A549 (cell line): ENCODE results near the gene TP53BP2. TPM values are rescaled to one million over a fixed set of nuclear protein-coding genes. Genes with fewer than 3 reads are reported as not detected.

Source experiments
- ATAC-seq, 2 experiments: fragments of 200-7000 bp in 1 of 2; fragments of >200 bp in 1 of 2; cut with Nextera tagmentation in 1 of 2; cut with Tn5 transposase in 1 of 2; 3 replicates each; pipeline versions ENCODE4 v1.8.0 to v1.9.1; 2018 to 2020; ENCODE audit warnings: mild to moderate bottlenecking in 1 of 2, moderate library complexity in 1 of 2
- CTCF ChIA-PET: fragments of 300-600 bp; sonication (Branson Sonifier 250); formaldehyde crosslinking; extraction: SDS; loops from one replicate; lab custom pipeline; 2021; ENCODE audit warnings: antibody characterized with exemption, inconsistent platforms; lab: Yijun Ruan, JAX
- POLR2A ChIA-PET: fragments of 350-600 bp; formaldehyde crosslinking; extraction: SDS; loops from one replicate; lab custom pipeline; 2021; ENCODE audit warnings: antibody characterized with exemption, inconsistent platforms; lab: Yijun Ruan, JAX
- DNase-seq, 2 experiments: peaks; one replicate each; pipeline versions ENCODE4 v3.0.0 to v3.0.0-alpha.2; 2011 to 2016; ENCODE audit warnings: low read depth in 1 of 2, low spot score in 1 of 2
- FAIRE-seq: peaks from 2 replicates; lab custom pipeline; 2011; peaks lifted over from hg19 to GRCh38; lab: Jason Lieb, UNC
- H3K27ac ChIP-seq, 2 experiments: fragments of >200 bp; sonication (Bioruptor Twin); formaldehyde crosslinking; 3 replicates each; pipeline ENCODE4 v1.5.1; 2016 to 2017
- H3K4me1 ChIP-seq: fragments of >200 bp; sonication (Bioruptor Twin); formaldehyde crosslinking; 3 replicates; pipeline ENCODE4 v1.6.1; 2016
- H3K4me2 ChIP-seq: fragments of >200 bp; sonication (Bioruptor Twin); formaldehyde crosslinking; 3 replicates; pipeline ENCODE4 v1.6.1; 2016
- H3K4me3 ChIP-seq: fragments of >200 bp; sonication (Bioruptor Twin); formaldehyde crosslinking; 3 replicates; pipeline ENCODE4 v1.5.1; 2016
- H3K9me3 ChIP-seq: fragments of >200 bp; sonication (Bioruptor Twin); formaldehyde crosslinking; 3 replicates; pipeline ENCODE4 v1.6.1; 2016
- BCL3 ChIP-seq: fragments of >200 bp; sonication (Bioruptor Twin); formaldehyde crosslinking; IDR thresholded peaks from 3 replicates; pipeline ENCODE4 v1.6.1; 2016
- CBX2 ChIP-seq: fragments of 200-600 bp; sonication (generic); IDR thresholded peaks from 2 replicates; pipeline ENCODE4 v1.6.1; 2016; ENCODE audit warnings: low read depth, mild to moderate bottlenecking, borderline replicate concordance
- CHD4 ChIP-seq: fragments of 200-600 bp; sonication (generic); IDR thresholded peaks from 2 replicates; pipeline ENCODE4 v1.6.1; 2016; ENCODE audit warnings: antibody characterized with exemption, mild to moderate bottlenecking, borderline replicate concordance
- CTCF ChIP-seq: fragments of >200 bp; sonication (Bioruptor Twin); formaldehyde crosslinking; IDR thresholded peaks from 3 replicates; pipeline ENCODE4 v1.5.1; 2016
- EHMT2 ChIP-seq: fragments of 200-600 bp; sonication (generic); IDR thresholded peaks from 2 replicates; pipeline ENCODE4 v1.6.1; 2016; ENCODE audit warnings: antibody characterized with exemption, low read depth, mild to moderate bottlenecking, moderate library complexity
- ELK1 ChIP-seq: fragments of 150-350 bp; IDR thresholded peaks from 2 replicates; pipeline ENCODE4 v1.6.1; 2014; ENCODE audit warnings: low read depth, mild to moderate bottlenecking, low read length
- FOXS1 ChIP-seq: fragments of 250-450 bp; sonication (Bioruptor Pico); IDR thresholded peaks from 2 replicates; pipeline ENCODE4 v1.5.0; 2020; ENCODE audit warnings: mild to moderate bottlenecking, moderate library complexity
- HDAC2 ChIP-seq: fragments of 200-600 bp; sonication (generic); IDR thresholded peaks from 2 replicates; pipeline ENCODE4 v1.6.1; 2016
- HMGXB4 ChIP-seq: fragments of 250-450 bp; sonication (Bioruptor Pico); IDR thresholded peaks from 2 replicates; pipeline ENCODE4 v1.5.0; 2021; ENCODE audit warnings: mild to moderate bottlenecking, moderate library complexity, borderline replicate concordance
- HOXB13 ChIP-seq: fragments of 250-450 bp; sonication (Bioruptor Pico); IDR thresholded peaks from 2 replicates; pipeline ENCODE4 v1.5.0; 2020; ENCODE audit warnings: low read depth, mild to moderate bottlenecking, moderate library complexity
- JUN ChIP-seq, 2 experiments: fragments of >200 bp; sonication (Bioruptor Twin); formaldehyde crosslinking; IDR thresholded peaks; 2 replicates in 1 of 2; 3 replicates in 1 of 2; pipeline ENCODE4 v1.6.1; 2016 to 2017
- MAFK ChIP-seq: fragments of 450-650 bp; IDR thresholded peaks from 2 replicates; pipeline ENCODE4 v1.6.1; 2014; ENCODE audit not compliant: partially characterized antibody
- NFE2L2 ChIP-seq: fragments of 150-350 bp; conservative IDR thresholded peaks from 2 replicates; pipeline ENCODE4 v1.6.1; 2014; ENCODE audit warnings: low read length
- NPAS2 ChIP-seq: fragments of 250-450 bp; sonication (Bioruptor Pico); IDR thresholded peaks from 2 replicates; pipeline ENCODE4 v1.8.0; 2022; ENCODE audit warnings: mild to moderate bottlenecking, moderate library complexity, borderline replicate concordance
- POLR2AphosphoS2 ChIP-seq: conservative IDR thresholded peaks from 2 replicates; pipeline ENCODE4 v1.6.1; 2012; ENCODE audit warnings: low read length, improper control_type of control experiment, inconsistent platforms
- RCOR1 ChIP-seq: fragments of 150-350 bp; IDR thresholded peaks from 2 replicates; pipeline ENCODE4 v1.6.1; 2014; ENCODE audit warnings: antibody characterized with exemption, low read length, low read depth
- RFX5 ChIP-seq: fragments of 450-650 bp; IDR thresholded peaks from 2 replicates; pipeline ENCODE4 v1.7.1; 2014; ENCODE audit warnings: antibody characterized with exemption, mild to moderate bottlenecking, moderate library complexity
- SMC3 ChIP-seq: fragments of >200 bp; sonication (Bioruptor Twin); formaldehyde crosslinking; IDR thresholded peaks from 3 replicates; pipeline ENCODE4 v1.6.1; 2018; ENCODE audit warnings: inconsistent platforms
- USF2 ChIP-seq: fragments of 450-650 bp; IDR thresholded peaks from 2 replicates; pipeline ENCODE4 v1.6.1; 2014; ENCODE audit warnings: antibody characterized with exemption
- ZFP36 ChIP-seq: fragments of 450-650 bp; IDR thresholded peaks from 2 replicates; pipeline ENCODE4 v1.6.1; 2014; ENCODE audit warnings: borderline replicate concordance; ENCODE audit not compliant: partially characterized antibody
- ZNF302 ChIP-seq: fragments of 250-450 bp; sonication (Bioruptor Pico); IDR thresholded peaks from 2 replicates; pipeline ENCODE4 v1.9.0; 2021; ENCODE audit warnings: inconsistent platforms, mild to moderate bottlenecking, moderate library complexity
- WGBS: methylation state at CpG from one replicate; pipeline ENCODE4 v1.1.6; 2017; ENCODE audit errors: missing lambda C conversion rate; 5-methylcytosine and 5-hydroxymethylcytosine counted together
- polyA plus RNA-seq, 4 experiments: library from polyadenylated mRNA; depleted of rRNA in 3 of 4; stranded (reverse); fragments of >200 nt; fragmentation: RNase III in 1 of 4; extraction: RNeasy Plus Mini Kit Qiagen cat#74134 plus additional on column Dnase treatment in 1 of 4; gene quantifications; 2 replicates in 3 of 4; 3 replicates in 1 of 4; pipeline ENCODE4 v1.2.3, GENCODE V29; 2011 to 2017
- TF ChIP-seq, protein P1 (sequence below): fragments of >200 bp; sonication (Bioruptor Twin); formaldehyde crosslinking; IDR thresholded peaks from 2 replicates; pipeline ENCODE4 v1.6.1; 2016
- TF ChIP-seq, protein P2 (sequence below): IDR thresholded peaks from 2 replicates; pipeline ENCODE4 v1.6.1; 2012

Gene TP53BP2
- polyA plus RNA-seq, 2 of the 4 experiments (the other 2 are of a cell fraction), result 14.0 to 33.5 TPM

GRCh38 chr1:223755432-223755792 is 90.3 kb downstream of the TP53BP2 start:
- WGBS, result 81% methylated on average over 4 of the region's 9 CpGs
- H3K4me1 ChIP-seq, result no peaks in the 10 kb centered on the region
- H3K4me2 ChIP-seq, result no peak overlapping the region
- H3K4me3 ChIP-seq, result no peak overlapping the region
- TF ChIP-seq NPAS2 (CRISPR knock-in tag) (no peak), HOXB13 (no peak), RCOR1 (no peak), POLR2AphosphoS2 (no peak), HMGXB4 (CRISPR knock-in tag) (no peak), JUN (IDR thresholded peaks at IDR 0.05) (no peak), ZFP36 (no peak), CBX2 (no peak), CTCF (no peak), MAFK (no peak), USF2 (no peak), CHD4 (no peak), FOXS1 (CRISPR knock-in tag) (no peak), NFE2L2 (no peak), EHMT2 (no peak), ZNF302 (CRISPR knock-in tag) (no peak), BCL3 (no peak)
- TF ChIP-seq, protein P1, sequence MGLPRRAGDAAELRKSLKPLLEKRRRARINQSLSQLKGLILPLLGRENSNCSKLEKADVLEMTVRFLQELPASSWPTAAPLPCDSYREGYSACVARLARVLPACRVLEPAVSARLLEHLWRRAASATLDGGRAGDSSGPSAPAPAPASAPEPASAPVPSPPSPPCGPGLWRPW, result no peak
- TF ChIP-seq, protein P2, sequence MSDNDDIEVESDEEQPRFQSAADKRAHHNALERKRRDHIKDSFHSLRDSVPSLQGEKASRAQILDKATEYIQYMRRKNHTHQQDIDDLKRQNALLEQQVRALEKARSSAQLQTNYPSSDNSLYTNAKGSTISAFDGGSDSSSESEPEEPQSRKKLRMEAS, result no peak
- TF ChIP-seq, all 56 proteins: peak for 0
- ChIA-PET CTCF (interaction anchor here (0.7 to 2.5 kb wide), 6 partner anchors 17 to 273 kb away, joined by 3 to 9 read pairs (median 4); partner anchors contain the start of gene CAPN2), POLR2A (no interaction called here)
- DNase-seq (no peak), ATAC-seq (no peak), FAIRE-seq (no peak)
- no peak overlapping the region for H3K27ac ChIP-seq
- no peaks in the 10 kb centered on the region for H3K9me3 ChIP-seq

DNA sequence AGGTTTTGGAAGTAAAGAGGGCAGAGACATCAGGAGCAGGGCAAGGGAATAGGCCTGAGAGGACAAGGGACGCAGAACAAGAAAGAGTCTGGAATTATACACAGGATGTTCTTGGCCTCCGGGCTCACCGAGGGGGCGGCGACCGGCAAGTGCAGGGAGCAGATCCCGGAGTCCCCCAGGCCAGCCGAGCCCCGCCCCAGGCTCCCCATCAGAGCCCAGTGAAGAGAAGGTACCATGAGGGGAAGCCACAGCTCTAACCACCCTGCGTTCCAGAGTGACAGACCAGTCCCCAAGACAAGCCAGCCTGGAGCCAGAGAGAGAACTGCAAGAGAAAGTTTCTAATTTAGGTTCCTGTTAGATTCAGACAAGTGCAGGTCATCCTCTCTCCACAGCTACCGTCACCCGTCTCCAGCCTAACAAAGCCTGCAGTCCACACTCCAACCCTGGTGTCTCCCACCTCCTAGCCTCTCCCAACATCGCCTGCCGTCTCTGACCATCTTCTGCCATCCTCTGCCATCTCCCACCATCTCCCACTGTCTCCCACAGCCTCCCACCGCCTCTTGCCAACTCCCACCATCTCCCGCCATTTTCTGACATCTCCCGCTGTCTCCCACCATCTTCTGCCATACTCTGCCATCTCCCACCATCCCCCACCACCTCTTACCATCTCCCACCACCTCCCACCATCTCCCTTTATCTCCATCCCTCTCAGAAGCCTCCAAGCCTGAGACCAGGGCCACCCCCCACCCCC is 90.9 kb downstream of the TP53BP2 start:
- no peaks in the 10 kb centered on the region for H3K9me3 ChIP-seq
- ATAC-seq (no peak), DNase-seq (no peak), FAIRE-seq (no peak)
- no peaks in the 10 kb centered on the region; the same call in 2 of the 3 replicates for H3K4me1 ChIP-seq
- CTCF ChIA-PET, result interaction anchor here (0.7 to 2.5 kb wide), 4 partner anchors 16 to 273 kb away, joined by 3 to 9 read pairs (median 6); partner anchors contain the start of gene CAPN2
- H3K27ac ChIP-seq, result no peak overlapping the region
- 89% methylated on average over 17 of the region's 17 CpGs for WGBS
- no peak overlapping the region for H3K4me3 ChIP-seq
- no peak for TF ChIP-seq RFX5
- no peak for TF ChIP-seq EHMT2
- no peak for TF ChIP-seq FOXS1 (CRISPR knock-in tag)
- TF ChIP-seq HDAC2, result no peak
- TF ChIP-seq SMC3, result no peak
- no peak for TF ChIP-seq ELK1
- no peak overlapping the region for H3K4me2 ChIP-seq
- POLR2A ChIA-PET, result no interaction called here
